GM12891 (cell line): ENCODE data around the gene MAD1L1.

Experiments used
- DNase-seq: peaks from one replicate; pipeline ENCODE4 v3.0.0; 2011; ENCODE audit warnings: low spot score; ENCODE audit not compliant: insufficient read length
- FAIRE-seq: peaks from 2 replicates; lab custom pipeline; 2011; peaks lifted over from hg19 to GRCh38; lab: Jason Lieb, UNC
- PAX5 ChIP-seq: IDR thresholded peaks from 2 replicates; pipeline ENCODE4 v1.6.1; 2011; ENCODE audit warnings: low read length, moderate library complexity, mild to moderate bottlenecking; ENCODE audit not compliant: insufficient read depth, severe bottlenecking
- POLR2A ChIP-seq: IDR thresholded peaks from 2 replicates; pipeline ENCODE4 v1.6.1; 2011; ENCODE audit warnings: low read depth, low read length, control low read depth
- POLR2AphosphoS5 ChIP-seq: IDR thresholded peaks from 2 replicates; pipeline ENCODE4 v1.6.1; 2011; ENCODE audit warnings: low read depth, low read length, control low read depth
- POU2F2 ChIP-seq: IDR thresholded peaks from 2 replicates; pipeline ENCODE4 v1.6.1; 2011; ENCODE audit warnings: low read depth, mild to moderate bottlenecking, control low read depth, low read length, moderate library complexity
- SPI1 ChIP-seq: IDR thresholded peaks from 2 replicates; pipeline ENCODE4 v1.6.1; 2011; ENCODE audit warnings: low read depth, low read length, control low read depth
- TAF1 ChIP-seq: IDR thresholded peaks from 2 replicates; pipeline ENCODE4 v1.6.1; 2011; ENCODE audit warnings: low read depth, low read length, control low read depth

MAD1L1 gene

DNA sequence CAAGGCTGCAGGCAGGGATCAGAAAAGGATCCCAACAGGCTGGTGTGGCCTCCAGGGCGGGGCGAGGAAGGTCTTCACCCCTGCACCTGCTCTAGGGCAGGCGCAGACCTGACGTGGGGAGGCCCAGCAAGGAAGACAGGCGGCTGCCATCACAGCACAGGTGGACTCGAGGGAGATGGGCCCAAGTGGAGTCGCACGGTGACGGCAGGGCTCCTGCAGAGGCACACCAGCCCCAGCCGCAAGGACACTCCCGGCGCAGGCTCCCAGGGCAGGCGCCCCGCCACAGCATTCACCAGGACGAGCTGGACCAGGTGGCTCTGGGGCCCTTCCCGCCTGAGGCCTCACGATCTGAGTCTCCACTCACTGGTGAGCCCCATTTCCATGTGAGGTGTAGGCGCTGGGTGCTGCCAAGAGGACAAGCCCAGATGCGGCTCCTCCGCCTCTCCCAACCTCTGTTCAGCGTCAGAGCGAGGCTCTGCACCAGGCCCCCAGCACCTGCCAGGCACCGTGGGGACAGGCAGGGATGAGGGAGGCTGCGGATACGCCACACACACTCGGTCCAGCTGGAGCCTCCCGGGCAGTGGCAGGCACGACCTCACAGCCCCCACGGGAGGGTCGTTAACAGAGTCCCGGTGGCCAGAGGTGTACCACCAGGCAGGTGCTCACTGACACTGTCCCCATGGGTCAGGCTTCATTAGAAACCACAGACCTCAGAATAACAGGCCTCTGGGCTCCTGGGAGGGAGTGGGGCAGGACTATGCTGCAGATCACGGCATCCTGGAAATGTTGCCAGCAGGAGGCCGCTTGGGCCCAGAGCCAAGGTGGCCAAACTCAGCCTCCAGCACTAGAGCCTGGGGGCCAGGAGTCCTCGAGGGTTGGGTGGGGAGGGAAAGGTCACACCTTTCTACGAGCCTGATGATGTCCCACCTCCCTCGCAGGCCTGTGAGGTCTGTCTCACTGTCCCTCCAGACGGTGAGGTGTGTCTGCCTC is 111.6 kb downstream of the MAD1L1 start:
- TF ChIP-seq SPI1, result no peak
- no peak for TF ChIP-seq POLR2A
- TF ChIP-seq TAF1, result no peak
- TF ChIP-seq POLR2AphosphoS5, result no peak
- TF ChIP-seq PAX5, result no peak
- no peak for TF ChIP-seq POU2F2
- FAIRE-seq (no peak), DNase-seq (no peak)

GRCh38 chr7:2120251-2120660 is 112.5 kb downstream of the MAD1L1 start:
- DNase-seq (no peak), FAIRE-seq (no peak)
- TF ChIP-seq TAF1, result no peak
- no peak for TF ChIP-seq POLR2AphosphoS5
- no peak for TF ChIP-seq PAX5
- no peak for TF ChIP-seq POU2F2
- TF ChIP-seq POLR2A, result no peak
- no peak for TF ChIP-seq SPI1

- DNase-seq, result no peak
- TF ChIP-seq POLR2AphosphoS5 (no peak), POLR2A (no peak)
- FAIRE-seq, result no peak
Measured at GRCh38 chr7:2118630-2119190, 114.0 kb downstream of the MAD1L1 start.

GRCh38 chr7:2118056-2118455 is 114.7 kb downstream of the MAD1L1 start:
- no peak for TF ChIP-seq POLR2AphosphoS5
- TF ChIP-seq POLR2A, result no peak
- no peak for TF ChIP-seq POU2F2
- no peak for TF ChIP-seq PAX5
- no peak for TF ChIP-seq SPI1
- no peak for TF ChIP-seq TAF1
- FAIRE-seq (no peak), DNase-seq (no peak)

DNA sequence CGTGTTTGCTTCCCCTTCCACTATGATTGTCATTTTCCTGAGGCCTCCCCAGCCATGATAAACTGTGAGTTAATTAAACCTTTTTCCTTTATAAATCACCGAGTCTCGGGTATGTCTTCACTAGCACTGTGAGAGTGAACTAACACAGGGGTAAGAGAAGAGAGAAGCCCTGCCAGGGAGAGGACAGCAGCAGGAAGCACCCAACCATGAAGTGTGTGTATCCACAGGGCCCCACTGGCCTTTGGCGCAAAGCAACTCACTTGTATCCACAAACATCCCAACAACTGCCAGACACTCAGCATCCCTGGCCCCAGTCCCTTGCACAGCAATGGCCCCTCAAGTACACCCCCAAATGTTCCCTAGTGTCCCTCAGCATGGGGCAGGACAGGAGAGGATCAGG is 115.1 kb downstream of the MAD1L1 start:
- DNase-seq (no peak), FAIRE-seq (no peak)
- TF ChIP-seq SPI1, result no peak

DNA sequence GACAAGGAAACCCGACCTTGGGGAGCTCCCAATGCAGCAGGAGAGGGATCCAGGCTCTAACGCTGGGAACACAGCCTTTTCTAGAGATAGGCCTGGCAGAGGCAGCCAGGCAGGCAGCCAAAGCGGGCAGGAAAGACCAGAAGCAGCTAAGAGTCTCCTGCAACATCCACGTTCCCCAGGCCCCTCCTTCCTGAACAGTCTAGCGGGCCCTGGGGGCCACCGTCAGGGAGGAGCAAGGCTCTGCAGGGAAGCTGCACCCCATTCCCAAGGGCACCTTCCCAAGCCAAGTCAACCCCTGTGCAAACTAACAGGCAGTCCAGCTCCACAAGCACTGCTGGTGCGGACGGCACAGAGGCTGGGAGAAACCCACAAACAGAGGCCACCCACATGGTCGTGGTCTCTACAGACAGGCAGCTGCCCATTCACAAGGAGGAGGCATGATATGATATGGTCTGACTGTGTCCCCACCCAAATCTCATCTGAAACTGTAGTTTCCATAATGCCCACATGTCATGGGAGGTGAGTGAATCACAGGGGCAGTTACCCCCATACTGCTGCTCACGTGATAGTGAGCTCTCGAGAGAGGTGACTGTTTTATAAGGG is 115.7 kb downstream of the MAD1L1 start:
- FAIRE-seq, result no peak

GRCh38 chr7:2116448-2116810 is 116.3 kb downstream of the MAD1L1 start:
- DNase-seq, result no peak
- TF ChIP-seq POLR2A (no peak), POU2F2 (no peak), SPI1 (no peak), POLR2AphosphoS5 (no peak), PAX5 (no peak), TAF1 (no peak)
- FAIRE-seq, result no peak

More for the DNA sequence above, 115.7 kb downstream of the MAD1L1 start:
- TF ChIP-seq POLR2A (no peak), POU2F2 (no peak), PAX5 (no peak), TAF1 (no peak), POLR2AphosphoS5 (no peak), SPI1 (no peak)
- DNase-seq, result no peak

DNA sequence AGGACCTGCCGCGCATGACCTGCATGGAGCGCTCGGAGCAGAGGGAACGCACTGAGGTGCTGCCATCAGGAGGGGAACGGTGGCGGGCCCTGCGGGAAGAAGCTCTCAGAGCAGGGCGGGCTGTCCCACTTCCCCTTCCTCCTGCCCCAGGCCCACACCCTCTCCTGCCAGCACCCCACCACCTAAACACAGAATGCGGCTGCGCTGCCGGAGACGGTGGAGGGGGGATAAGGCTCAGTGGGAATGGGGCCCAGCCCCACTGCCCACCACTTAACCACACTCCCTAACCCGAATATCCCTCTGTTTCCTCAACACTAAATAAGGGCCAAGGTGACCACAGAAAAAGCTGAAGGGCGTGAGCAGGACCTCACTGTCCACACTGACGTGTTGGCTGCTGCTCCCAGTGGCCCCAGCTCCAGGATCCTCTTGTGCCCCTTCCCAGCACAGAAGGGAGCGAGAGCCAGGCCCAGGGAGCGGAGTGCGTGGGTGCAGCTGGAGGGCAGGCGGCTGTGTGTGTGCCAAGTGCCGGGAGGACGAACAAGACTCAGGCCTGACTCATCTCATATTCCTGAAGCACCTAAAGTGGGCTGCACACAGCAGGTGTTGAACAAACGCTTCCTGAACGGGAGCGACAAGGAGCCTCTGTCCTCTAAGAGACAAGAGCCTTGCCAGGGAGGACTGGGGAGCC is 116.8 kb downstream of the MAD1L1 start:
- no peak for DNase-seq
- TF ChIP-seq SPI1 (no peak), PAX5 (no peak), TAF1 (no peak), POLR2A (no peak), POU2F2 (no peak), POLR2AphosphoS5 (no peak)
- FAIRE-seq, result no peak

DNA sequence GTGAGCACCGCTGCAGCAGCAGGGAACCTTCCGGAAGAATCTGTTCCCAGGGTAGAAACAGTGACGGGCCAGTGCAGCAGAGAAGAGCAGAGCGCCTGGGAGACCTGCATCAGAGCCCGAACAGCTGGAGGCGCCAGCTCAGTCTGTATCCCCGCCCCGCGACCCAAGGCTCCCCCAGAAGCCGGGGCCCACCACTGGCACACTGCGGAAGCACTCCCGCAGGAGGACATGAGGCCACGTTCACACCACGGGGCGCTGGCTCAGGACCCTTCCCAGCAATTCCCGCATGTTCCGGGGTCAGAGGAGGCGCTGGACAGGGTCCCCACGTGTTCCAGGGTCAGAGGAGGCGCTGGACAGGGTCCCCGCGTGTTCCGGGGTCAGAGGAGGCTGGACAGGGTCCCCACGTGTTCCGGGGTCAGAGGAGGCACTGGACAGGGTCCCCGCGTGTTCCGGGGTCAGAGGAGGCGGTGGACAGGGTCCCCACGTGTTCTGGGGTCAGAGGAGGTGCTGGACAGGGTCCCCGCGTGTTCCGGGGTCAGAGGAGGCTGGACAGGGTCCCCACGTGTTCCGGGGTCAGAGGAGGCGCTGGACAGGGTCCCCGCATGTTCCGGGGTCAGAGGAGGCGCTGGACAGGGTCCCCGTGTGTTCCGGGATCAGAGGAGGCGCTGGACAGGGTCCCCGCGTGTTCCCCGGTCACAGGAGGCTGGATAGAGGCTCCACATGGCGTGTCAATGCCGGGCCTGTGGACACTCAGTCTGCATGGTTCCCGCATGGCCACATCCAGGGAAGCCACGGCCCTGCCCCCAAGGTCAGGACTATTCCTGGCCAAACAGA is 117.6 kb downstream of the MAD1L1 start:
- no peak for FAIRE-seq
- TF ChIP-seq PAX5 (no peak), POU2F2 (no peak), POLR2A (no peak), TAF1 (no peak), SPI1 (no peak), POLR2AphosphoS5 (no peak)

More for the DNA sequence above, 117.6 kb downstream of the MAD1L1 start:
- DNase-seq, result no peak
